ENCODE results near the gene SLC39A11. TPM values are rescaled to one million over a fixed set of nuclear protein-coding genes. Genes with fewer than 3 reads are reported as not detected.

The SLC39A11 gene
- total RNA-seq, 2 donors from 2014 or later: 18.1 to 20.1 TPM

DNA sequence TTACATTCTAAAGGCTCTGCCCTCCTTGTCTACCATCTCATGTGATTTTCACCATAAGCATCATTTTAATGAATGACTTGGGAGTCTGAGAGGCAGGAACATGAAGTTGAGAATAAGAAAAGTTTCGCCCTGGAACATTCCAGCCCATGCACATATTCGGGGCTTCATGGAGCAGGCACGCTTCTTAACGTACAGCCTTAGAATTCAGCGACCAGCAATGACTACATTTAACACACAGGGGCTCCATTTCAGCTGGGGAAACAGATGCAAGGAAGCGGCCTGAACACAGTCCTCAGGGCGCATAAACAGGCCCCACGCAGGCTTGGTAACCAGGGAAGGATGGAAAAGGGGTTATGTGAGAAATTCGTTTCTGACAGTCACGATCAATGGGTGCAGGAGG, 357.4 kb downstream of the SLC39A11 start:
- Histone ChIP-seq H3K27ac (ENCODE audit: low read depth, low read length) (no peak overlapping the region), H3K36me3 (ENCODE audit: control insufficient read depth, insufficient read depth, low read length) (no peaks in the 10 kb centered on the region), H3K9me3 (ENCODE audit: control insufficient read depth, low read length) (no peaks in the 10 kb centered on the region), H3K4me1 (ENCODE audit: control insufficient read depth, insufficient read depth, low read length) (no peaks in the 10 kb centered on the region), H3K9ac (ENCODE audit: extremely low read depth, low read length, poor library complexity, severe bottlenecking) (no peak overlapping the region), H3K4me3 (ENCODE audit: low read length) (no peak overlapping the region), H3K27me3 (ENCODE audit: control insufficient read depth, insufficient read depth, low read length, poor library complexity, severe bottlenecking) (no peaks in the 10 kb centered on the region)
- no peaks in the 10 kb centered on the region for H3K9me3 Mint-ChIP-seq
- no peaks in the 10 kb centered on the region for H3K4me1 Mint-ChIP-seq
- WGBS, 2 experiments (ENCODE audit: insufficient coverage in 1 of 2, insufficient read length in 1 of 2): 92 to 96% methylated on average over 10 of the region's 10 CpGs
- H3K4me3 Mint-ChIP-seq: no peak overlapping the region
- no peaks in the 10 kb centered on the region for H3K36me3 Mint-ChIP-seq (ENCODE audit: low read depth)
- TF ChIP-seq, protein P1, sequence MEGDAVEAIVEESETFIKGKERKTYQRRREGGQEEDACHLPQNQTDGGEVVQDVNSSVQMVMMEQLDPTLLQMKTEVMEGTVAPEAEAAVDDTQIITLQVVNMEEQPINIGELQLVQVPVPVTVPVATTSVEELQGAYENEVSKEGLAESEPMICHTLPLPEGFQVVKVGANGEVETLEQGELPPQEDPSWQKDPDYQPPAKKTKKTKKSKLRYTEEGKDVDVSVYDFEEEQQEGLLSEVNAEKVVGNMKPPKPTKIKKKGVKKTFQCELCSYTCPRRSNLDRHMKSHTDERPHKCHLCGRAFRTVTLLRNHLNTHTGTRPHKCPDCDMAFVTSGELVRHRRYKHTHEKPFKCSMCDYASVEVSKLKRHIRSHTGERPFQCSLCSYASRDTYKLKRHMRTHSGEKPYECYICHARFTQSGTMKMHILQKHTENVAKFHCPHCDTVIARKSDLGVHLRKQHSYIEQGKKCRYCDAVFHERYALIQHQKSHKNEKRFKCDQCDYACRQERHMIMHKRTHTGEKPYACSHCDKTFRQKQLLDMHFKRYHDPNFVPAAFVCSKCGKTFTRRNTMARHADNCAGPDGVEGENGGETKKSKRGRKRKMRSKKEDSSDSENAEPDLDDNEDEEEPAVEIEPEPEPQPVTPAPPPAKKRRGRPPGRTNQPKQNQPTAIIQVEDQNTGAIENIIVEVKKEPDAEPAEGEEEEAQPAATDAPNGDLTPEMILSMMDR (conservative IDR thresholded peaks at IDR 0.05): no peak
- H3K27me3 Mint-ChIP-seq (ENCODE audit: insufficient read depth): no peaks in the 10 kb centered on the region
- no peak overlapping the region for H3K27ac Mint-ChIP-seq
- no peak for DNase-seq

GRCh38 chr17:72734613-72735012, 357.9 kb downstream of the SLC39A11 start:
- no peaks in the 10 kb centered on the region for H3K36me3 Mint-ChIP-seq (ENCODE audit: low read depth)
- no peaks in the 10 kb centered on the region for H3K36me3 ChIP-seq (ENCODE audit: control insufficient read depth, insufficient read depth, low read length)
- no peak overlapping the region for H3K27ac ChIP-seq (ENCODE audit: low read depth, low read length)
- H3K9me3 Mint-ChIP-seq: no peaks in the 10 kb centered on the region
- H3K4me3 ChIP-seq (ENCODE audit: low read length): no peak overlapping the region
- H3K27ac Mint-ChIP-seq: no peak overlapping the region
- no peaks in the 10 kb centered on the region for H3K9me3 ChIP-seq (ENCODE audit: control insufficient read depth, low read length)
- WGBS, 2 experiments (ENCODE audit: insufficient coverage in 1 of 2, insufficient read length in 1 of 2): 84 to 91% methylated on average over 7 to 10 of the region's 10 CpGs
- TF ChIP-seq, protein P1 (conservative IDR thresholded peaks at IDR 0.05): no peak
- H3K27me3 Mint-ChIP-seq (ENCODE audit: insufficient read depth): no peaks in the 10 kb centered on the region
- no peaks in the 10 kb centered on the region for H3K4me1 Mint-ChIP-seq
- no peak overlapping the region for H3K9ac ChIP-seq (ENCODE audit: extremely low read depth, low read length, poor library complexity, severe bottlenecking)
- H3K4me3 Mint-ChIP-seq: no peak overlapping the region
- H3K4me1 ChIP-seq (ENCODE audit: control insufficient read depth, insufficient read depth, low read length): no peaks in the 10 kb centered on the region
- no peak for DNase-seq
- no peaks in the 10 kb centered on the region for H3K27me3 ChIP-seq (ENCODE audit: control insufficient read depth, insufficient read depth, low read length, poor library complexity, severe bottlenecking)

DNA sequence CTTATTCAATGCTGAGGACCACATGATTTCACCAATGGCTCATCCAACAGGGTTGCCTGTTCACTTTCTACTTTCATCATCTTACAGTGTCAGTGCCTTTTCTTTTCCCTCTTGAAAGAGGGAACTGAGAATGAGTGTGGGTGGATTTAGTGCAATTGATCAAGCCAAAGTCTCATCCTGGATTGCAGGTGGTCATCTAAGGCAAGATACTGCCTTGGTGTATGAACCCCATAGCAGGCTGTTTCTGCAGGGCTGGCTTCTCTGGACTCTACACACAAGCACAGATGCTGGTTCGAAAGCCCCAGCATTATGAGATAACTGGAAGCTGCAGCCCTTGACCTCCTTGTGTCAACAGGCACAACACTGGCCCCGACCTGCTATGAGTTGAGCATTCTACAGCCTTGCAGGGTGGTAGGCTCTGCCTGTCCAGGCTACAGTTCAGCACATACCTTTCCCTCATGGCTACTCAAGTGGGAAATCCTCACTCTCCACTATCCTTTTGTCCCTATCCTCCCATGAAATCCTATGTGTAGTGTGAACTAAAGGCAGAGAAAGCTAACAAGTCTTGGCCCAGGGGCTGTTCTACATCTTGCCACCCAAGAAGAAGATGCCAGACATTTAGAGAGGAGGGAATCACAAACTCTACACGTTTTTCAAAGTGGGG, 358.7 kb downstream of the SLC39A11 start:
- no peaks in the 10 kb centered on the region for H3K4me1 Mint-ChIP-seq
- H3K4me3 Mint-ChIP-seq: no peak overlapping the region
- Histone ChIP-seq H3K4me1 (ENCODE audit: control insufficient read depth, insufficient read depth, low read length) (peaks cover 1% of the 10 kb centered on the region), H3K9me3 (ENCODE audit: control insufficient read depth, low read length) (no peaks in the 10 kb centered on the region), H3K4me3 (ENCODE audit: low read length) (no peak overlapping the region), H3K9ac (ENCODE audit: extremely low read depth, low read length, poor library complexity, severe bottlenecking) (no peak overlapping the region), H3K27me3 (ENCODE audit: control insufficient read depth, insufficient read depth, low read length, poor library complexity, severe bottlenecking) (no peaks in the 10 kb centered on the region), H3K36me3 (ENCODE audit: control insufficient read depth, insufficient read depth, low read length) (no peaks in the 10 kb centered on the region), H3K27ac (ENCODE audit: low read depth, low read length) (no peak overlapping the region)
- no peaks in the 10 kb centered on the region for H3K9me3 Mint-ChIP-seq
- H3K27ac Mint-ChIP-seq: no peak overlapping the region
- TF ChIP-seq, protein P1 (conservative IDR thresholded peaks at IDR 0.05): no peak
- no peaks in the 10 kb centered on the region for H3K36me3 Mint-ChIP-seq (ENCODE audit: low read depth)
- 77 to 86% methylated on average over 3 of the region's 3 CpGs for WGBS, 2 experiments (ENCODE audit: insufficient coverage in 1 of 2, insufficient read length in 1 of 2)
- H3K27me3 Mint-ChIP-seq (ENCODE audit: insufficient read depth): no peaks in the 10 kb centered on the region
- DNase-seq: no peak
